HCT116 (cell line): ENCODE data around the gene SNX20. TPM values are rescaled to one million over a fixed set of nuclear protein-coding genes. Genes with fewer than 3 reads are reported as not detected.

Experiments used
- ATAC-seq: fragments of 200-7000 bp; cut with Tn5 transposase; 2 replicates; pipeline ENCODE4 v1.9.1; 2020; ENCODE audit warnings: mild to moderate bottlenecking, moderate library complexity
- BruUV-seq: library from RNA; stranded (reverse); fragments of 400-500 nt; replicated peaks from 2 replicates; lab custom pipeline; 2021; lab: Mats Ljungman, UMichigan
- CTCF ChIA-PET: fragments of 300-600 bp; sonication (Branson Sonifier 250); formaldehyde crosslinking; loops from one replicate; lab custom pipeline; 2021; ENCODE audit warnings: antibody characterized with exemption; lab: Charles Lee
- POLR2A ChIA-PET: fragments of 300-600, 350-600 bp; sonication (Branson Sonifier 250); formaldehyde crosslinking; loops from one replicate; lab custom pipeline; 2021; ENCODE audit warnings: antibody characterized with exemption; lab: Charles Lee
- RAD21 ChIA-PET, 2 experiments: fragments of 300-600 bp; sonication (Branson Sonifier 250); formaldehyde crosslinking; loops; one replicate each; lab custom pipeline; 2023; ENCODE audit warnings: low total read pairs in 2 of 2; ENCODE audit not compliant: uncharacterized antibody in 2 of 2, unreplicated experiment in 2 of 2, low non-redundant PET in 1 of 2; lab: Charles Lee
- DNase-seq: peaks from one replicate; pipeline ENCODE4 v3.0.0-alpha.2; 2010; ENCODE audit warnings: low read depth, low spot score
- H2AFZ ChIP-seq: fragments of 200-600 bp; shearing (Covaris generic), sonication (generic); 2 replicates; pipeline ENCODE4 v1.6.1; 2017; ENCODE audit warnings: low read depth, mixed run types, mixed read lengths, antibody characterized with exemption, low read length; ENCODE audit not compliant: poor library complexity, severe bottlenecking
- H3K27ac ChIP-seq: 2 replicates; pipeline ENCODE4 v1.5.1; 2012; ENCODE audit warnings: low read depth, low read length
- H3K27me3 ChIP-seq: fragments of 200-600 bp; sonication (generic); 2 replicates; pipeline ENCODE4 v1.6.1; 2016; ENCODE audit warnings: mixed run types, low read length, mixed read lengths; ENCODE audit not compliant: insufficient read depth
- H3K36me3 ChIP-seq, 2 experiments: fragments of 200-500 bp in 1 of 2; fragments of 200-600 bp in 1 of 2; sonication (Bioruptor generic) in 1 of 2; sonication (generic) in 1 of 2; 2 replicates each; pipeline versions ENCODE4 v1.5.1 to v1.6.1; 2014 to 2016; ENCODE audit warnings: low read length in 2 of 2, inconsistent platforms in 1 of 2, mixed read lengths in 1 of 2, mixed run types in 1 of 2; ENCODE audit not compliant: insufficient read depth in 2 of 2, control insufficient read depth in 1 of 2
- H3K4me1 ChIP-seq, 2 experiments: fragments of 200-600 bp in 1 of 2; sonication (generic) in 1 of 2; 2 replicates each; pipeline versions ENCODE4 v1.5.1 to v1.6.1; 2012 to 2017; ENCODE audit warnings: low read length in 2 of 2, inconsistent platforms in 1 of 2, mild to moderate bottlenecking in 1 of 2, mixed read lengths in 1 of 2, mixed run types in 1 of 2, moderate library complexity in 1 of 2; ENCODE audit not compliant: insufficient read depth in 2 of 2, control insufficient read depth in 1 of 2
- H3K4me2 ChIP-seq: fragments of 200-600 bp; sonication (generic); 2 replicates; pipeline ENCODE4 v1.6.1; 2017; ENCODE audit warnings: mixed run types, low read length, mixed read lengths
- H3K4me3 ChIP-seq, 2 experiments: fragments of 200-600 bp in 1 of 2; sonication (generic) in 1 of 2; replicated peaks in 1 of 2; 2 replicates each; pipeline ENCODE4 v1.5.1; 2011 to 2016; ENCODE audit warnings: low read length in 2 of 2, control low read depth in 1 of 2, low read depth in 1 of 2, mild to moderate bottlenecking in 1 of 2, mixed read lengths in 1 of 2, mixed run types in 1 of 2
- H3K79me2 ChIP-seq: fragments of 200-600 bp; sonication (generic); 2 replicates; pipeline ENCODE4 v1.6.1; 2017; ENCODE audit warnings: mild to moderate bottlenecking, mixed run types, low read length, moderate library complexity, mixed read lengths; ENCODE audit not compliant: insufficient read depth
- H3K9ac ChIP-seq: fragments of 200-600 bp; sonication (generic); 2 replicates; pipeline ENCODE4 v1.6.1; 2016; ENCODE audit warnings: low read length, mixed read lengths
- H3K9me2 ChIP-seq: fragments of 200-600 bp; sonication (generic), shearing (Covaris generic); 2 replicates; pipeline ENCODE4 v1.6.1; 2017; ENCODE audit warnings: mixed run types, mild to moderate bottlenecking, moderate library complexity; ENCODE audit not compliant: insufficient read depth
- H3K9me3 ChIP-seq, 2 experiments: fragments of 200-500 bp in 1 of 2; fragments of 200-600 bp in 1 of 2; sonication (Bioruptor generic) in 1 of 2; sonication (generic) in 1 of 2; 2 replicates each; pipeline ENCODE4 v1.6.1; 2014 to 2017; ENCODE audit warnings: low read length in 2 of 2, mixed read lengths in 2 of 2, inconsistent platforms in 1 of 2, low read depth in 1 of 2, mild to moderate bottlenecking in 1 of 2, mixed run types in 1 of 2, moderate library complexity in 1 of 2; ENCODE audit not compliant: control insufficient read depth in 1 of 2, insufficient read depth in 1 of 2
- H4K20me1 ChIP-seq: fragments of 200-600 bp; sonication (generic), shearing (Covaris generic); 2 replicates; pipeline ENCODE4 v1.6.1; 2017; ENCODE audit warnings: mixed run types, mild to moderate bottlenecking, moderate library complexity; ENCODE audit not compliant: insufficient read depth
- CEBPB ChIP-seq: IDR thresholded peaks from 2 replicates; pipeline ENCODE4 v1.6.1; 2012; ENCODE audit warnings: low read depth
- EGR1 ChIP-seq: IDR thresholded peaks from 2 replicates; pipeline ENCODE4 v1.6.1; 2012; ENCODE audit warnings: low read depth
- EZH2 ChIP-seq: fragments of 200-600 bp; sonication (generic); IDR thresholded peaks from 2 replicates; pipeline ENCODE4 v1.6.1; 2017; ENCODE audit warnings: antibody characterized with exemption, mixed run types
- EZH2phosphoT487 ChIP-seq: fragments of 200-600 bp; IDR thresholded peaks from 2 replicates; pipeline ENCODE4 v1.6.1; 2018; ENCODE audit warnings: antibody characterized with exemption, borderline replicate concordance
- FOSL1 ChIP-seq: IDR thresholded peaks from 2 replicates; pipeline ENCODE4 v1.6.1; 2012; ENCODE audit warnings: low read depth
- JUND ChIP-seq: IDR thresholded peaks from 2 replicates; pipeline ENCODE4 v1.6.1; 2012
- POLR2A ChIP-seq: IDR thresholded peaks from 2 replicates; pipeline ENCODE4 v1.7.0; 2011; ENCODE audit warnings: borderline replicate concordance; ENCODE audit not compliant: insufficient read depth, insufficient read length; ENCODE audit errors: extremely low read depth
- POLR2AphosphoS5 ChIP-seq: IDR thresholded peaks from 2 replicates; pipeline ENCODE4 v1.6.1; 2011; ENCODE audit warnings: mild to moderate bottlenecking, low read depth, low read length, moderate library complexity
- SIN3A ChIP-seq: IDR thresholded peaks from 2 replicates; pipeline ENCODE4 v1.6.1; 2012; ENCODE audit warnings: low read depth
- SP1 ChIP-seq: IDR thresholded peaks from 2 replicates; pipeline ENCODE4 v1.6.1; 2012; ENCODE audit warnings: low read depth
- SRF ChIP-seq: IDR thresholded peaks from 2 replicates; pipeline ENCODE4 v1.6.1; 2012; ENCODE audit warnings: low read depth
- ZNF274 ChIP-seq: fragments of 200-500 bp; sonication (Bioruptor generic); IDR thresholded peaks from 2 replicates; pipeline ENCODE4 v1.6.1; 2014; ENCODE audit warnings: mild to moderate bottlenecking, low read depth, low read length, inconsistent platforms
- intact Hi-C: fragments of 100-400 bp; cut with micrococcal nuclease; formaldehyde crosslinking; loops from 2 replicates; pipeline ENCODE4 v1.10.0; 2022
- total RNA-seq: library from RNA; stranded (reverse); gene quantifications from one replicate; pipeline ENCODE4 v1.2.1, GENCODE V29; 2021; ENCODE audit not compliant: unreplicated experiment
- TF ChIP-seq, protein P1 (sequence below): IDR thresholded peaks from 2 replicates; pipeline ENCODE4 v1.6.1; 2012
- TF ChIP-seq, protein P2 (sequence below): IDR thresholded peaks from 2 replicates; pipeline ENCODE4 v1.6.1; 2012; ENCODE audit warnings: low read depth

Gene SNX20
- total RNA-seq, 1 experiment from 2014 or later, result 0.07 TPM

- no peak overlapping the region for H3K4me2 ChIP-seq
- RAD21 ChIA-PET, result no interaction called here
- no peaks in the 10 kb centered on the region for H4K20me1 ChIP-seq
- BruUV-seq, result no TSS peak
- no peak overlapping the region for H3K9ac ChIP-seq
- no peak overlapping the region for H2AFZ ChIP-seq
- H3K4me1 ChIP-seq, result peaks cover 2 to 13% of the 10 kb centered on the region in 2 experiments; a peak in 3 of 4 replicates
- TF ChIP-seq SIN3A, result no peak
- TF ChIP-seq CEBPB, result peak; percentile 61; the same call in 1 of the 2 replicates
- no peak for TF ChIP-seq ZNF274
- CTCF ChIA-PET, result no interaction called here
- POLR2A ChIA-PET, result no interaction called here
- 0 out of 4 replicates have a peak, but pooled peaks cover 0 to 2% of the 10 kb centered on the region in 2 experiments for H3K36me3 ChIP-seq
- H3K9me2 ChIP-seq, result no peaks in the 10 kb centered on the region
- intact Hi-C loops, result no loop called here
- no peaks in the 10 kb centered on the region for H3K27me3 ChIP-seq
- H3K9me3 ChIP-seq, result no peaks in the 10 kb centered on the region
- H3K27ac ChIP-seq, result no peak overlapping the region
- H3K4me3 ChIP-seq, result no peak overlapping the region
- DNase-seq, result no peak
- peak; percentile 55 for ATAC-seq
- no peaks in the 10 kb centered on the region for H3K79me2 ChIP-seq
Observed at GRCh38 chr16:50719401-50720337, 38.6 kb upstream of the SNX20 start.

DNA sequence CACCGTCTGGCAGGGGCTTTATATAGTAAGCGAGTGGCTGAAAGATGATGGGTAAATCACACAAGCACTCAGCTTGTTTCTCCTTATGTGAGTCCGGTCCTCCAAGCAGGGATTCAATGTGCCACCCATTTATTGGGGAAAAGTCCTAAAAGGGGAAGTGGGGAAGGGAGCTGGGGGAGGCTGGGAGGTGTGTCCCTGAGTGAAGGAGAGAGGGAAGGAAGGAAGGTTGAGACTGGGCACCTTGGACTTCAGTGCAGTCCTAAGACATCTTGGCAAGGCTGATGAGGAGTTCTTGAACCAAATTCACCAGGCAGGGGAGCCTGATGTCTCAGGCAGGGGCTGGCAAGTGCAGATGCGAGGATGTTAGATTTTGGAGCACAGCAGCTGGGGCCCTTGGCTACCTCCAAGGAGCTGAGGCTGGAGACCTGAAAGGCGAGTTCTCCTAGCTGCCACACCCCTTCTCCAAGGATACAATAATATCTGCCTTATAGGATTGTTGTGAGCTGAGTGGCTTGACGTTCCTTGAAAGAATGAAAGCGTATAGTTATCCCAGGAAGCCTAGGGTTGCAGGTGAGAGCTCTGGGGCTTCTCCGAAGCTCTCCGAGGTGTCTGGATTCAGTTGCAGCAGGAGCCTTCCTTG, 37.8 kb upstream of the SNX20 start:
- intact Hi-C loops, result no loop called here
- CTCF ChIA-PET, result no interaction called here
- ATAC-seq (0 out of 2 replicates have a peak, but pooled peaks have one; percentile 4), DNase-seq (no peak)
- peaks cover 2 to 13% of the 10 kb centered on the region in 2 experiments; a peak in 3 of 4 replicates for H3K4me1 ChIP-seq
- no peak overlapping the region for H3K4me2 ChIP-seq
- RAD21 ChIA-PET, result no interaction called here
- no peaks in the 10 kb centered on the region for H4K20me1 ChIP-seq
- no peak overlapping the region for H3K27ac ChIP-seq
- POLR2A ChIA-PET, result no interaction called here
- no TSS peak for BruUV-seq
- H3K79me2 ChIP-seq, result no peaks in the 10 kb centered on the region
- no peaks in the 10 kb centered on the region for H3K9me2 ChIP-seq
- no peak overlapping the region for H2AFZ ChIP-seq
- H3K9me3 ChIP-seq, result no peaks in the 10 kb centered on the region
- no peaks in the 10 kb centered on the region for H3K27me3 ChIP-seq
- H3K36me3 ChIP-seq, result 0 out of 4 replicates have a peak, but pooled peaks cover 0 to 2% of the 10 kb centered on the region in 2 experiments
- H3K9ac ChIP-seq, result no peak overlapping the region
- H3K4me3 ChIP-seq, result no peak overlapping the region
- TF ChIP-seq EGR1 (no peak), CEBPB (no peak), JUND (no peak), FOSL1 (no peak), EZH2 (no peak), ZNF274 (no peak), POLR2A (no peak), SRF (no peak), POLR2AphosphoS5 (no peak), SP1 (no peak), EZH2phosphoT487 (no peak)
- TF ChIP-seq, protein P1, sequence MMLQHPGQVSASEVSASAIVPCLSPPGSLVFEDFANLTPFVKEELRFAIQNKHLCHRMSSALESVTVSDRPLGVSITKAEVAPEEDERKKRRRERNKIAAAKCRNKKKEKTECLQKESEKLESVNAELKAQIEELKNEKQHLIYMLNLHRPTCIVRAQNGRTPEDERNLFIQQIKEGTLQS, result no peak
- TF ChIP-seq, protein P2, sequence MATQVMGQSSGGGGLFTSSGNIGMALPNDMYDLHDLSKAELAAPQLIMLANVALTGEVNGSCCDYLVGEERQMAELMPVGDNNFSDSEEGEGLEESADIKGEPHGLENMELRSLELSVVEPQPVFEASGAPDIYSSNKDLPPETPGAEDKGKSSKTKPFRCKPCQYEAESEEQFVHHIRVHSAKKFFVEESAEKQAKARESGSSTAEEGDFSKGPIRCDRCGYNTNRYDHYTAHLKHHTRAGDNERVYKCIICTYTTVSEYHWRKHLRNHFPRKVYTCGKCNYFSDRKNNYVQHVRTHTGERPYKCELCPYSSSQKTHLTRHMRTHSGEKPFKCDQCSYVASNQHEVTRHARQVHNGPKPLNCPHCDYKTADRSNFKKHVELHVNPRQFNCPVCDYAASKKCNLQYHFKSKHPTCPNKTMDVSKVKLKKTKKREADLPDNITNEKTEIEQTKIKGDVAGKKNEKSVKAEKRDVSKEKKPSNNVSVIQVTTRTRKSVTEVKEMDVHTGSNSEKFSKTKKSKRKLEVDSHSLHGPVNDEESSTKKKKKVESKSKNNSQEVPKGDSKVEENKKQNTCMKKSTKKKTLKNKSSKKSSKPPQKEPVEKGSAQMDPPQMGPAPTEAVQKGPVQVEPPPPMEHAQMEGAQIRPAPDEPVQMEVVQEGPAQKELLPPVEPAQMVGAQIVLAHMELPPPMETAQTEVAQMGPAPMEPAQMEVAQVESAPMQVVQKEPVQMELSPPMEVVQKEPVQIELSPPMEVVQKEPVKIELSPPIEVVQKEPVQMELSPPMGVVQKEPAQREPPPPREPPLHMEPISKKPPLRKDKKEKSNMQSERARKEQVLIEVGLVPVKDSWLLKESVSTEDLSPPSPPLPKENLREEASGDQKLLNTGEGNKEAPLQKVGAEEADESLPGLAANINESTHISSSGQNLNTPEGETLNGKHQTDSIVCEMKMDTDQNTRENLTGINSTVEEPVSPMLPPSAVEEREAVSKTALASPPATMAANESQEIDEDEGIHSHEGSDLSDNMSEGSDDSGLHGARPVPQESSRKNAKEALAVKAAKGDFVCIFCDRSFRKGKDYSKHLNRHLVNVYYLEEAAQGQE, result no peak
